Loucy (cell line): Measurements from ENCODE around the gene SFMBT2.

ENCODE experiments used
- H2AFZ ChIP-seq: fragments of 200-600 bp; sonication (generic); 2 replicates; pipeline ENCODE4 v1.6.0; 2016; ENCODE audit warnings: antibody characterized with exemption, mild to moderate bottlenecking, low read length, moderate library complexity
- H3F3A ChIP-seq: fragments of 200-600 bp; 2 replicates; pipeline ENCODE4 v1.6.0; 2016; ENCODE audit warnings: antibody characterized with exemption, low read depth, mild to moderate bottlenecking
- H3K27me3 ChIP-seq: fragments of 200-600 bp; sonication (generic); 2 replicates; pipeline ENCODE4 v1.6.1; 2014; ENCODE audit warnings: low read length, mild to moderate bottlenecking; ENCODE audit not compliant: insufficient read depth, poor library complexity, severe bottlenecking
- H3K36me3 ChIP-seq: fragments of 200-600 bp; sonication (generic); 2 replicates; pipeline ENCODE4 v1.6.1; 2016; ENCODE audit warnings: low read length; ENCODE audit not compliant: insufficient read depth
- H3K4me1 ChIP-seq: fragments of 200-600 bp; sonication (generic); 2 replicates; pipeline ENCODE4 v1.5.1; 2014; ENCODE audit warnings: low read length, mild to moderate bottlenecking; ENCODE audit not compliant: insufficient read depth, poor library complexity, severe bottlenecking
- H3K4me2 ChIP-seq: fragments of 200-600 bp; sonication (generic); 2 replicates; pipeline ENCODE4 v1.6.0; 2014; ENCODE audit warnings: antibody characterized with exemption, low read length, low read depth, mild to moderate bottlenecking; ENCODE audit not compliant: poor library complexity, severe bottlenecking
- H3K4me3 ChIP-seq: fragments of 200-600 bp; sonication (generic); 2 replicates; pipeline ENCODE4 v1.5.1; 2014; ENCODE audit warnings: low read length, mild to moderate bottlenecking, mixed read lengths; ENCODE audit not compliant: poor library complexity, severe bottlenecking
- H3K79me2 ChIP-seq: fragments of 200-600 bp; sonication (generic); 2 replicates; pipeline ENCODE4 v1.6.1; 2014; ENCODE audit warnings: low read length; ENCODE audit not compliant: insufficient read depth
- H3K9ac ChIP-seq: fragments of 200-600 bp; sonication (generic); 2 replicates; pipeline ENCODE4 v1.6.0; 2014; ENCODE audit warnings: mild to moderate bottlenecking, low read depth, low read length, moderate library complexity; ENCODE audit not compliant: poor library complexity, severe bottlenecking
- H3K9me2 ChIP-seq: fragments of 200-600 bp; sonication (generic); replicated peaks from 2 replicates; pipeline ENCODE4 v1.6.1; 2016; ENCODE audit warnings: low read depth, low read length, mixed read lengths
- H3K9me3 ChIP-seq: fragments of 200-600 bp; sonication (generic); 2 replicates; pipeline ENCODE4 v1.6.1; 2014; ENCODE audit warnings: mild to moderate bottlenecking, antibody characterized with exemption, low read length, low read depth; ENCODE audit not compliant: insufficient read depth
- H4K20me1 ChIP-seq: fragments of 200-600 bp; sonication (generic); 2 replicates; pipeline ENCODE4 v1.6.0; 2014; ENCODE audit warnings: antibody characterized with exemption, low read length, mild to moderate bottlenecking; ENCODE audit not compliant: insufficient read depth, poor library complexity, severe bottlenecking
- EZH2phosphoT487 ChIP-seq: fragments of 200-600 bp; IDR thresholded peaks from 2 replicates; pipeline ENCODE4 v1.6.1; 2018; ENCODE audit warnings: antibody characterized with exemption, mild to moderate bottlenecking, moderate library complexity, borderline replicate concordance
- TF ChIP-seq, protein P1 (sequence below): fragments of 200-600 bp; sonication (generic); conservative IDR thresholded peaks from 2 replicates; pipeline ENCODE4 v1.5.1; 2014; ENCODE audit warnings: mild to moderate bottlenecking, antibody characterized with exemption, low read length

SFMBT2 gene

DNA sequence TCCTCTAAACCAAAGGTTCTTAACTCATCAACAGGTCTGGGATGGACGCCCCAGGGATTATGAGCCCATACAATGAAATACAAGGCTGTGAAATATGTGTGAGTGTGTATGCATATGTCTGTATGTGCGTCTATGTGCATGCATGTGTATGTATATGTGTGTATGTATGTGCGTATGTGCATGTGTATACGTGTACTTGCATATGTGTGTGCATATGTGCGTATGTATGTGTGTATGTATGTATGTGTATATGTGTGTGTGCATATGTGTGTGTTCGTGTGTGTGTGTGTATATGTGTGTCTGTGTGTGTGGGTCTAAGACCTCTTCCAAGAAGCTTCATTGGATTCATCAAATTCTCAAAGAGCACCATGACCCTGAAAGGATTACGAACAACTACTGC lies 112.3 kb downstream of the SFMBT2 start:
- H3K36me3 ChIP-seq, result no peaks in the 10 kb centered on the region; the same call in 1 of the 2 replicates
- H3K9me3 ChIP-seq, result no peaks in the 10 kb centered on the region
- peaks cover 16% of the 10 kb centered on the region for H3K4me1 ChIP-seq
- H3K9ac ChIP-seq, result no peak overlapping the region
- H3K4me3 ChIP-seq, result no peak overlapping the region
- H3K27me3 ChIP-seq, result no peaks in the 10 kb centered on the region
- no peaks in the 10 kb centered on the region for H3K9me2 ChIP-seq
- H3F3A ChIP-seq, result no peaks in the 10 kb centered on the region
- H3K79me2 ChIP-seq, result peaks cover 81% of the 10 kb centered on the region; the same call in 1 of the 2 replicates
- no peak overlapping the region for H2AFZ ChIP-seq
- H4K20me1 ChIP-seq, result peaks cover 13% of the 10 kb centered on the region
- TF ChIP-seq, protein P1, sequence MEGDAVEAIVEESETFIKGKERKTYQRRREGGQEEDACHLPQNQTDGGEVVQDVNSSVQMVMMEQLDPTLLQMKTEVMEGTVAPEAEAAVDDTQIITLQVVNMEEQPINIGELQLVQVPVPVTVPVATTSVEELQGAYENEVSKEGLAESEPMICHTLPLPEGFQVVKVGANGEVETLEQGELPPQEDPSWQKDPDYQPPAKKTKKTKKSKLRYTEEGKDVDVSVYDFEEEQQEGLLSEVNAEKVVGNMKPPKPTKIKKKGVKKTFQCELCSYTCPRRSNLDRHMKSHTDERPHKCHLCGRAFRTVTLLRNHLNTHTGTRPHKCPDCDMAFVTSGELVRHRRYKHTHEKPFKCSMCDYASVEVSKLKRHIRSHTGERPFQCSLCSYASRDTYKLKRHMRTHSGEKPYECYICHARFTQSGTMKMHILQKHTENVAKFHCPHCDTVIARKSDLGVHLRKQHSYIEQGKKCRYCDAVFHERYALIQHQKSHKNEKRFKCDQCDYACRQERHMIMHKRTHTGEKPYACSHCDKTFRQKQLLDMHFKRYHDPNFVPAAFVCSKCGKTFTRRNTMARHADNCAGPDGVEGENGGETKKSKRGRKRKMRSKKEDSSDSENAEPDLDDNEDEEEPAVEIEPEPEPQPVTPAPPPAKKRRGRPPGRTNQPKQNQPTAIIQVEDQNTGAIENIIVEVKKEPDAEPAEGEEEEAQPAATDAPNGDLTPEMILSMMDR, result no peak
- TF ChIP-seq EZH2phosphoT487, result no peak
- H3K4me2 ChIP-seq, result no peak overlapping the region

DNA sequence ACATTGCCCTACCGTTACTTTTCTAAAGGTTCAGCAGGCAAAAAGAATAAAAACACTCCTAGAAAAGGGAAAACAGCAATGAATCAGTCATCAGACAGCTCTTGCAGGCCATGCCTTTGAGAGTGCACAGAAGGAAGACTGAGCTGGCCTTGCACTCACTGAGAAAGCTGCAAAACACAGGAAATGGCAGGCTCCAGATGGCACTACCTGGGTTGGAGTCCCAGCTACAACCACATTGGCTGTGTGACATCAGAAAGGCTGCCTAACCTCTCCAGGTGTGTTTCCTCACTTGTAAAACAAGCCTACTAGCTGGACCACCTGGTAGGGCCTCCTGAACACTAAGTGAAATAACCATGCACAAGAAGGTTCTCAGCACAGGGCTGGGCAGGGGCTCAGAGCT lies 113.7 kb downstream of the SFMBT2 start:
- no peaks in the 10 kb centered on the region for H3K27me3 ChIP-seq
- TF ChIP-seq, protein P1, result no peak
- TF ChIP-seq EZH2phosphoT487, result no peak
- H3K9me2 ChIP-seq, result no peaks in the 10 kb centered on the region
- no peak overlapping the region for H2AFZ ChIP-seq
- no peak overlapping the region for H3K9ac ChIP-seq
- no peak overlapping the region for H3K4me2 ChIP-seq
- H3K4me3 ChIP-seq, result no peak overlapping the region
- H3K9me3 ChIP-seq, result no peaks in the 10 kb centered on the region
- H3K36me3 ChIP-seq, result no peaks in the 10 kb centered on the region; the same call in 1 of the 2 replicates
- peaks cover 80% of the 10 kb centered on the region; the same call in 1 of the 2 replicates for H3K79me2 ChIP-seq
- H3F3A ChIP-seq, result no peaks in the 10 kb centered on the region
- H4K20me1 ChIP-seq, result peaks cover 10% of the 10 kb centered on the region
- peaks cover 16% of the 10 kb centered on the region for H3K4me1 ChIP-seq

DNA sequence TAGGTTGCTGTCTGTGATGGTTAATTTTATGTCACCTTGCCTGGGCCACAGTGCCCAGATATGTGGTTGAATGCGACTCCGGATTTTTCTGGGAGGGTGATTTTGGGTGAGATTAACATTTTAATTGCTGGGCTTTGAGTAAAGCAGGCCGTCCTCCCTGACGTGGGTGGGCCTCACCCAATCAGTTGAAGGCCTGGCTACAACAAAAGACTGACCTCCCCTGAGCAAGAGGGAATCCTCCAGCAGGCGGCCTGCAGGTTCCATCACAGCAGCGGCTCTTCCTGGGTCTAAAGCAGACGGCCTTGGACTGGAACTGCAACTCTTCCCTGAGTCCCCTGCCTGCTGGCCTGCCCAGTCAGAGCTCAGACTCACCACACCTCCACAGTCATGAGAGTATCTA lies 114.2 kb downstream of the SFMBT2 start:
- Histone ChIP-seq H3K27me3 (no peaks in the 10 kb centered on the region), H4K20me1 (peaks cover 10% of the 10 kb centered on the region), H3K79me2 (peaks cover 76% of the 10 kb centered on the region; the same call in 1 of the 2 replicates), H3K4me2 (no peak overlapping the region), H3K4me1 (peaks cover 16% of the 10 kb centered on the region), H3K9me3 (no peaks in the 10 kb centered on the region), H3K4me3 (no peak overlapping the region), H3F3A (no peaks in the 10 kb centered on the region), H3K9me2 (no peaks in the 10 kb centered on the region), H2AFZ (no peak overlapping the region), H3K36me3 (no peaks in the 10 kb centered on the region; the same call in 1 of the 2 replicates), H3K9ac (no peak overlapping the region)
- TF ChIP-seq EZH2phosphoT487, result no peak
- TF ChIP-seq, protein P1, result no peak
